GM12801 (cell line): ENCODE data around the gene ADAM21.

Source experiments
- TF ChIP-seq, protein P1 (sequence below): IDR thresholded peaks from one replicate; pipeline ENCODE4 v1.5.1; 2011; ENCODE audit warnings: control low read depth; ENCODE audit not compliant: insufficient read length; ENCODE audit errors: extremely low read depth

The ADAM21 gene

GRCh38 chr14:70436867-70437266, 15.1 kb upstream of the ADAM21 start:
- TF ChIP-seq, protein P1, sequence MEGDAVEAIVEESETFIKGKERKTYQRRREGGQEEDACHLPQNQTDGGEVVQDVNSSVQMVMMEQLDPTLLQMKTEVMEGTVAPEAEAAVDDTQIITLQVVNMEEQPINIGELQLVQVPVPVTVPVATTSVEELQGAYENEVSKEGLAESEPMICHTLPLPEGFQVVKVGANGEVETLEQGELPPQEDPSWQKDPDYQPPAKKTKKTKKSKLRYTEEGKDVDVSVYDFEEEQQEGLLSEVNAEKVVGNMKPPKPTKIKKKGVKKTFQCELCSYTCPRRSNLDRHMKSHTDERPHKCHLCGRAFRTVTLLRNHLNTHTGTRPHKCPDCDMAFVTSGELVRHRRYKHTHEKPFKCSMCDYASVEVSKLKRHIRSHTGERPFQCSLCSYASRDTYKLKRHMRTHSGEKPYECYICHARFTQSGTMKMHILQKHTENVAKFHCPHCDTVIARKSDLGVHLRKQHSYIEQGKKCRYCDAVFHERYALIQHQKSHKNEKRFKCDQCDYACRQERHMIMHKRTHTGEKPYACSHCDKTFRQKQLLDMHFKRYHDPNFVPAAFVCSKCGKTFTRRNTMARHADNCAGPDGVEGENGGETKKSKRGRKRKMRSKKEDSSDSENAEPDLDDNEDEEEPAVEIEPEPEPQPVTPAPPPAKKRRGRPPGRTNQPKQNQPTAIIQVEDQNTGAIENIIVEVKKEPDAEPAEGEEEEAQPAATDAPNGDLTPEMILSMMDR: no peak

- TF ChIP-seq, protein P1: no peak
Measured at GRCh38 chr14:70441641-70442040, 10.3 kb upstream of the ADAM21 start.

DNA sequence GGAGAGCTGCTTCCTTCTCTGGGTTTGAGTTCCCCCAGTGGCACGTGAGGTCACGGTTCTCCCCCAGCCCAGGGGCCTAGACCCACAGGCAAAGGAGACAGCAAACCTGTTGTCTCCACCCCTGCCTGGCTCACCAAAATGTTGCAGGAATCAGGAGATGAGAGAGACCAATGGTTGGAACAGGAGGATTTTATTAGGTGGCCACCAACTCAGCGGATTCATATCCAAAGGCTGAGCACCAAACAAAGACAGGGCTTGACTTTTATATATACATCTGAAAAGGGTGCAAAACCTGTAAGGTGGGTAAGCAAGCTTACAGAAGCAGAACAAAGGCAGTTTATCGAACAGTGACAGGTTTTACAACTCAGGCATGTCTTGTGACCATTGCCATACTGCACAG, 9.2 kb upstream of the ADAM21 start:
- TF ChIP-seq, protein P1: no peak

GRCh38 chr14:70448633-70449340, 3.2 kb upstream of the ADAM21 start:
- TF ChIP-seq, protein P1: no peak

DNA sequence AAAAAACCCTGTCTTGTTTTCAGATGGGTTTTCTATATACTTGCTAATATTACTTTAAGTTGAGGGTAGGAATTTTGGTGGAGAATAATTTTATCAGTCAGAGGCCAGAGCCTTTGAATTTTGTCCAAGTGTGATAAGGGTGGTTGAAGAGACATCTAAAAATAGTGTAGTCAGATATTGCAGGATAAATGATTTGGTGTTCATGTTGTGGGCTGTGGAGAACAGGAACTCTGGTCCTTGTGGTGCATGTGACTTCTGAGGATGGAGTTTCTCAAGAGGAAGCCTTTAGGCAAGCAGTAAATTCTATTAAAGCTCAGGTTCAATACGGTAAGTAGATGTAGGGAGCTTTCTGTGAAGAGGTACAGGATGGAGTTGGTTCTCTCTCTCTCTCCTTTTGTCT, 2.8 kb downstream of the ADAM21 start:
- TF ChIP-seq, protein P1: no peak

- TF ChIP-seq, protein P1: no peak
Measured at GRCh38 chr14:70468731-70469130, 16.8 kb downstream of the ADAM21 start.

GRCh38 chr14:70472253-70473159, 20.5 kb downstream of the ADAM21 start:
- TF ChIP-seq, protein P1: no peak
